Measurements from ENCODE around the gene SHC3. TPM values are rescaled to one million over a fixed set of nuclear protein-coding genes. Genes with fewer than 3 reads are reported as not detected.

Gene SHC3
- total RNA-seq, 1 donor from 2014 or later, result 0.52 TPM

- no peaks in the 10 kb centered on the region for H3K4me1 ChIP-seq (ENCODE audit: control insufficient read depth in 3 of 3, insufficient read depth in 3 of 3, low read length in 3 of 3)
- no peaks in the 10 kb centered on the region for H3K9me3 ChIP-seq (ENCODE audit: control insufficient read depth in 3 of 3, low read length in 3 of 3)
- no peaks in the 10 kb centered on the region for H3K27me3 ChIP-seq (ENCODE audit: control insufficient read depth in 3 of 3, insufficient read depth in 3 of 3, low read length in 3 of 3)
- no peak overlapping the region for H3K4me3 ChIP-seq (ENCODE audit: low read length in 3 of 3)
- H3K9ac ChIP-seq (ENCODE audit: low read depth in 1 of 3, low read length in 3 of 3), result no peak overlapping the region
- H3K36me3 ChIP-seq (ENCODE audit: control insufficient read depth in 3 of 3, insufficient read depth in 3 of 3, low read length in 3 of 3), result no peaks in the 10 kb centered on the region
- H3K27ac ChIP-seq (ENCODE audit: low read depth, low read length), result no peak overlapping the region
Observed at GRCh38 chr9:89071591-89071990, 107.0 kb downstream of the SHC3 start.

- Histone ChIP-seq H3K4me3 (ENCODE audit: low read length in 3 of 3) (no peak overlapping the region), H3K27me3 (ENCODE audit: control insufficient read depth in 3 of 3, insufficient read depth in 3 of 3, low read length in 3 of 3) (no peaks in the 10 kb centered on the region), H3K9me3 (ENCODE audit: control insufficient read depth in 3 of 3, low read length in 3 of 3) (no peaks in the 10 kb centered on the region), H3K27ac (ENCODE audit: low read depth, low read length) (no peak overlapping the region), H3K4me1 (ENCODE audit: control insufficient read depth in 3 of 3, insufficient read depth in 3 of 3, low read length in 3 of 3) (no peaks in the 10 kb centered on the region), H3K9ac (ENCODE audit: low read depth in 1 of 3, low read length in 3 of 3) (no peak overlapping the region), H3K36me3 (ENCODE audit: control insufficient read depth in 3 of 3, insufficient read depth in 3 of 3, low read length in 3 of 3) (no peaks in the 10 kb centered on the region)
Observed at GRCh38 chr9:89066835-89067234, 111.8 kb downstream of the SHC3 start.

GRCh38 chr9:89065921-89066320, 112.7 kb downstream of the SHC3 start:
- H3K9ac ChIP-seq (ENCODE audit: low read depth in 1 of 3, low read length in 3 of 3), result no peak overlapping the region
- no peaks in the 10 kb centered on the region for H3K9me3 ChIP-seq (ENCODE audit: control insufficient read depth in 3 of 3, low read length in 3 of 3)
- H3K4me3 ChIP-seq (ENCODE audit: low read length in 3 of 3), result no peak overlapping the region
- H3K36me3 ChIP-seq (ENCODE audit: control insufficient read depth in 3 of 3, insufficient read depth in 3 of 3, low read length in 3 of 3), result no peaks in the 10 kb centered on the region
- no peaks in the 10 kb centered on the region for H3K27me3 ChIP-seq (ENCODE audit: control insufficient read depth in 3 of 3, insufficient read depth in 3 of 3, low read length in 3 of 3)
- no peaks in the 10 kb centered on the region for H3K4me1 ChIP-seq (ENCODE audit: control insufficient read depth in 3 of 3, insufficient read depth in 3 of 3, low read length in 3 of 3)
- H3K27ac ChIP-seq (ENCODE audit: low read depth, low read length), result no peak overlapping the region

- Histone ChIP-seq H3K27me3 (ENCODE audit: control insufficient read depth in 3 of 3, insufficient read depth in 3 of 3, low read length in 3 of 3) (no peaks in the 10 kb centered on the region), H3K4me1 (ENCODE audit: control insufficient read depth in 3 of 3, insufficient read depth in 3 of 3, low read length in 3 of 3) (no peaks in the 10 kb centered on the region), H3K36me3 (ENCODE audit: control insufficient read depth in 3 of 3, insufficient read depth in 3 of 3, low read length in 3 of 3) (no peaks in the 10 kb centered on the region), H3K9ac (ENCODE audit: low read depth in 1 of 3, low read length in 3 of 3) (no peak overlapping the region), H3K27ac (ENCODE audit: low read depth, low read length) (no peak overlapping the region), H3K9me3 (ENCODE audit: control insufficient read depth in 3 of 3, low read length in 3 of 3) (no peaks in the 10 kb centered on the region), H3K4me3 (ENCODE audit: low read length in 3 of 3) (no peak overlapping the region)
Observed at GRCh38 chr9:89060790-89061189, 117.8 kb downstream of the SHC3 start.

DNA sequence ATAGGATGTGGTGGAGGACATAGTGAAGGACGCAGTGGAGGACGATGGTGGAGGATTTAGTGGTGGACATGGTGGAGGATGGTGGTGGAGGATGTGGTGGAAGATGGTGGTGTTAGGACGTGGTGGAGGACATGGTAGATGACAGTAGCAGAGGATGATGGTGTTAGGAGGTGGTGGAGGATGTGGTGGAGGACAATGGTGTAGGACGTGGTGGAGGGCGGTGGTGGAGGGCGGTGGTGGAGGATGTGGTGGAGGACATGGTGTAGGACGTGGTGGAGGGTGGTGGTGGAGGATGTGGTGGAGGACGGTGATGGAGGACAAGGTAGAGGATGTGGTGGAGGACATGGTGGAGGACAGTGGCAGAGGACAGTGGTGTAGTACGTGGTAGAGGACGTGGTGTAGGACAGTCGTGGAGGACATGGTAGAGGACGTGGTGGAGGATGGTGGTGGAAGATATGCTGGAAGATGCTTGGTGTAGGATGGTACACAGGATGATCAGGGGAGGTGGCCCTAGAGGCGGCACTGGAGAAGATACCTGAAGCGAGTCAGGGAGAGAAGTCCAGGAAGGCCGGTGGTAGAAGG, 118.6 kb downstream of the SHC3 start:
- H3K9ac ChIP-seq (ENCODE audit: low read depth in 1 of 3, low read length in 3 of 3), result no peak overlapping the region

DNA sequence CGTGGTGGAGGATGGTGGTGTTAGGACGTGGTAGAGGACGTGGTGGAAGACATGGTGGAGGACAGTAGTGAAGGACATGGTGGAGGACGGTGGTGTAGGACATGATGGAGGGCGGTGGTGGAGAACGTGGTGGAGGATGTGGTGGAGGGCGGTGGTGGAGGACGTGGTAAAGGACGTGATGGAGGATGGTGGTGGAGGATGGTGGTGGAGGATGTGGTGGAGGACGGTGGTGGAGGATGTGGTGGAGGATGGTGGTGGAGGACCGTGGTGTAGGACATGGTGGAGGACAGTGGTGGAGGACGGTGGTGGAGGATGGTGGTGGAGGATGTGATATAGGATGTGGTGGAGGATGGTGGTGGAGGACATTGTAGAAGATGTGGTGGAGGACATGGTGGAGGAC, 119.7 kb downstream of the SHC3 start:
- Histone ChIP-seq H3K4me1 (ENCODE audit: control insufficient read depth in 3 of 3, insufficient read depth in 3 of 3, low read length in 3 of 3) (no peaks in the 10 kb centered on the region), H3K36me3 (ENCODE audit: control insufficient read depth in 3 of 3, insufficient read depth in 3 of 3, low read length in 3 of 3) (no peaks in the 10 kb centered on the region), H3K27ac (ENCODE audit: low read depth, low read length) (no peak overlapping the region), H3K9me3 (ENCODE audit: control insufficient read depth in 3 of 3, low read length in 3 of 3) (no peaks in the 10 kb centered on the region), H3K4me3 (ENCODE audit: low read length in 3 of 3) (no peak overlapping the region), H3K27me3 (ENCODE audit: control insufficient read depth in 3 of 3, insufficient read depth in 3 of 3, low read length in 3 of 3) (no peaks in the 10 kb centered on the region), H3K9ac (ENCODE audit: low read depth in 1 of 3, low read length in 3 of 3) (no peak overlapping the region)

More for the DNA sequence above, 118.6 kb downstream of the SHC3 start:
- H3K9me3 ChIP-seq (ENCODE audit: control insufficient read depth in 3 of 3, low read length in 3 of 3), result no peaks in the 10 kb centered on the region
- no peak overlapping the region for H3K4me3 ChIP-seq (ENCODE audit: low read length in 3 of 3)
- H3K27me3 ChIP-seq (ENCODE audit: control insufficient read depth in 3 of 3, insufficient read depth in 3 of 3, low read length in 3 of 3), result no peaks in the 10 kb centered on the region
- no peaks in the 10 kb centered on the region for H3K36me3 ChIP-seq (ENCODE audit: control insufficient read depth in 3 of 3, insufficient read depth in 3 of 3, low read length in 3 of 3)
- H3K4me1 ChIP-seq (ENCODE audit: control insufficient read depth in 3 of 3, insufficient read depth in 3 of 3, low read length in 3 of 3), result no peaks in the 10 kb centered on the region
- no peak overlapping the region for H3K27ac ChIP-seq (ENCODE audit: low read depth, low read length)

DNA sequence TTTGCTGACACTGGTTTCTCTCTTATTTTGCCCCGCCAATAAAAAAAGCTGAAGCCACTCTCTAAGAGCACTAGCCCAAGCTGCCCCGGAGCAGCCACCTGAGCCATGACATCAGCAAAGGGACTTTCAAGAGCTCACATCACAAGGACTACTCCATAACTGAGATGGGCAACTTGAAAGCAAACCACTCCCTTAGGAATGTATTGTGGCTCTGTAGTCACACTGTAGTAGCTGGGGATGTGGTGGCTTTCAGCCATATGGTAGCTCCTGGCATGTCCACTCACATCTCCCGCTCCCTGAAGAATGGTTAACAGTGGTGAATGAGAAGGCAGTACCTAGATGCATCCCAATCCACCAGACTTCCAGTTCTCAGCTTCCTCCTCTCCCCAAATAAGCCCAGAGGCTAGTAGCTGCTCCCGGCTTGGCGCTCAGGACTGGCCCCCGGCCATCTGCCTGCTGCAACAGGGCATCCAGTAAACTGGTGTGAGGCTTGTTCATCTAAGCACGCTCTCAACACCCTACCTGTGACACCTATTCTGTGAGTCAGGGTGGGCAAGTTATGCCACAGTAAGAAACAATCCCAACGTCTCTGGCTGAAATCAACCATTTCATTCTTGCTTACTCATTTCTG, 123.6 kb downstream of the SHC3 start:
- H3K4me3 ChIP-seq (ENCODE audit: low read length in 3 of 3), result no peak overlapping the region
- no peaks in the 10 kb centered on the region for H3K9me3 ChIP-seq (ENCODE audit: control insufficient read depth in 3 of 3, low read length in 3 of 3)
- H3K27me3 ChIP-seq (ENCODE audit: control insufficient read depth in 3 of 3, insufficient read depth in 3 of 3, low read length in 3 of 3), result no peaks in the 10 kb centered on the region
- no peaks in the 10 kb centered on the region for H3K4me1 ChIP-seq (ENCODE audit: control insufficient read depth in 3 of 3, insufficient read depth in 3 of 3, low read length in 3 of 3)
- H3K36me3 ChIP-seq (ENCODE audit: control insufficient read depth in 3 of 3, insufficient read depth in 3 of 3, low read length in 3 of 3), result no peaks in the 10 kb centered on the region
- no peak overlapping the region for H3K27ac ChIP-seq (ENCODE audit: low read depth, low read length)
- H3K9ac ChIP-seq (ENCODE audit: low read depth in 1 of 3, low read length in 3 of 3), result no peak overlapping the region

DNA sequence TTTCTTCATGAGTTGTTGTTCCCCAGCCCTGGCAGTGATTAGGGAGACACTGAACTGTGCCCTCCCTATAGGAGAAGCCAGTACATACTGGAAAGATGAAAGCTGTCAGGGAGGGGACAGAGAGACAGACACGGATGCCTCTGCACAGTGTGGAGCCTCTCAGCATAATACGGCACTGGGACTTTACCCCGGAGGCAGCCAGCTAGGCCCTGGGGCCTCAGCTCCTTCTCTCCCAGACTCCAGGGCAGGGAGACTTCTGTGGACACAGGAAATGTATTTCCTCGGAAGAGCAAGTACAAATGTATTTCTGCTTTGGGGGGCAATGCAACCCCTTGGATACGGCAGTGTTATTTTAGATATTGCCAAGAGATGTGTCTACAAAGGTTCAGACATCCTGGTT, 125.3 kb downstream of the SHC3 start:
- H3K4me3 ChIP-seq (ENCODE audit: low read length in 3 of 3), result no peak overlapping the region
- H3K36me3 ChIP-seq (ENCODE audit: control insufficient read depth in 3 of 3, insufficient read depth in 3 of 3, low read length in 3 of 3), result no peaks in the 10 kb centered on the region
- no peaks in the 10 kb centered on the region for H3K27me3 ChIP-seq (ENCODE audit: control insufficient read depth in 3 of 3, insufficient read depth in 3 of 3, low read length in 3 of 3)
- H3K27ac ChIP-seq (ENCODE audit: low read depth, low read length), result no peak overlapping the region
- no peaks in the 10 kb centered on the region for H3K9me3 ChIP-seq (ENCODE audit: control insufficient read depth in 3 of 3, low read length in 3 of 3)
- H3K9ac ChIP-seq (ENCODE audit: low read depth in 1 of 3, low read length in 3 of 3), result no peak overlapping the region
- H3K4me1 ChIP-seq (ENCODE audit: control insufficient read depth in 3 of 3, insufficient read depth in 3 of 3, low read length in 3 of 3), result no peaks in the 10 kb centered on the region

DNA sequence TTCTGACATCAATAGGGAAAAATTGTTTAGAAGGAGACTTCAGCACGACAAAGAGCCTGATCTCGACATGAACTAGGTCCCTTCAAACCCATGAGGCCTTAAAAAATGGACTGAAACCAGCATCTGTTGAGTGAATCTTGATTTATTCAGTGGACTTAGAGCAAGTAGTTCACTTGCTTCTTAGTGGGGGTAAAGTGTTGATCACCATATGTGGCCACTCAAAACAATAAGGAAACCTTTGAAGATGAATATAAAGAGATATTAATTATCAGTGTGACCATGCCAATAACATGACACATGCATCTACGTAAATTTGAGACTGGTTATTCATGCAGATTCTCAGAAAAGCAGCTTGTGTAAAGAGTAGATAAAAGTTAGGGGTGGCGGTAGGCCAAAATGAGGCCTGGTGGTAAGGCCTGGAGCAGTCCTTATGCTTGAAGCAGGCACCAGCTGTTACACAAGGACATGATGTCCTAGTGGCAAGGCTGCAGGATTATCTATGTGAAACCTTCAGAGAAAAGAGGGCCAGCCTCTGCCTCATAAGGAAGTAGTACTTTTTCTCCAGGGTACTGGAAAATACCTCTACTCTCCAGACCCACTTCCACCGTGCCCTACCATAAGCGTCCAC, 126.0 kb downstream of the SHC3 start:
- Histone ChIP-seq H3K9ac (ENCODE audit: low read depth in 1 of 3, low read length in 3 of 3) (no peak overlapping the region), H3K36me3 (ENCODE audit: control insufficient read depth in 3 of 3, insufficient read depth in 3 of 3, low read length in 3 of 3) (no peaks in the 10 kb centered on the region), H3K27ac (ENCODE audit: low read depth, low read length) (no peak overlapping the region), H3K9me3 (ENCODE audit: control insufficient read depth in 3 of 3, low read length in 3 of 3) (no peaks in the 10 kb centered on the region), H3K4me3 (ENCODE audit: low read length in 3 of 3) (no peak overlapping the region), H3K4me1 (ENCODE audit: control insufficient read depth in 3 of 3, insufficient read depth in 3 of 3, low read length in 3 of 3) (no peaks in the 10 kb centered on the region), H3K27me3 (ENCODE audit: control insufficient read depth in 3 of 3, insufficient read depth in 3 of 3, low read length in 3 of 3) (no peaks in the 10 kb centered on the region)

DNA sequence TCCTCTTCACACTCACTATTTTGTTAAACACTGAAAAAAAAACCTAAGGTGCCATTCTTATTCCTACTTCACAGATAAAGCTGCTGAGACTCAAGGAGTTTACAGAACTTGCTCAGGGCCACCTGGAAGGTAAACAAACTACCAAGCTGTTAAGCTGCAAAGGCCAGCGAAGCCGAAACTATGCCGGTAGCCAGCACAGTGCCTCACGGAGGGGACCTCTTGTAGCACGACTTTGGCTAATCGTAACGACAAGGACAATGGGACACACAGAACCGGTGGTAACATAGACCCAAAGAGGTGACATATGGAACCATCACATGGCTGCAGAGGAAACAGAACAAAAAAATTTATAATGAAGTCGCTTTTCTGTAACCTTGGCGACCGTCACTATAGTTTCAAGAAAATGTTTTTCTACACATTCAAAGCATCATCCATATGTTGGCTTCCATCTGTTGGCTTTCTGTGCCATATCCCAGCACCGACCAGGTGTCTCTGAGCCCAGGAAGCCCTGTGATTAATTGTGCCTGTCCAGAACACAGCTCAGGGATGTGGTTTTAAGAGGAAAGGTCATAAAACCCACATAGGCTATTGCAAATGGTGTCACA, 127.1 kb downstream of the SHC3 start:
- Histone ChIP-seq H3K4me1 (ENCODE audit: control insufficient read depth in 3 of 3, insufficient read depth in 3 of 3, low read length in 3 of 3) (no peaks in the 10 kb centered on the region), H3K27me3 (ENCODE audit: control insufficient read depth in 3 of 3, insufficient read depth in 3 of 3, low read length in 3 of 3) (no peaks in the 10 kb centered on the region)

More for the DNA sequence above, 127.1 kb downstream of the SHC3 start:
- Histone ChIP-seq H3K9ac (ENCODE audit: low read depth in 1 of 3, low read length in 3 of 3) (no peak overlapping the region), H3K4me3 (ENCODE audit: low read length in 3 of 3) (no peak overlapping the region), H3K27ac (ENCODE audit: low read depth, low read length) (no peak overlapping the region), H3K36me3 (ENCODE audit: control insufficient read depth in 3 of 3, insufficient read depth in 3 of 3, low read length in 3 of 3) (no peaks in the 10 kb centered on the region), H3K9me3 (ENCODE audit: control insufficient read depth in 3 of 3, low read length in 3 of 3) (no peaks in the 10 kb centered on the region)

Data from skeletal muscle tissue (tissue), 4 donors.